DMS 273 (cell line): ENCODE measurements around the gene CDH13.

Experiments
- DNase-seq: peaks from one replicate; lab custom pipeline; 2025; ENCODE audit not compliant: unreplicated experiment; lab: John Stamatoyannopoulos, UW

CDH13 gene

GRCh38 chr16:83389751-83390150 lies 763.0 kb downstream of the CDH13 start:
- no peak for DNase-seq

GRCh38 chr16:83390759-83391158 lies 764.0 kb downstream of the CDH13 start:
- no peak for DNase-seq

- DNase-seq: no peak
These were observed 766.0 kb downstream of the CDH13 start for GRCh38 chr16:83392743-83393142.

- no peak for DNase-seq
These were observed 766.6 kb downstream of the CDH13 start for GRCh38 chr16:83393196-83393981.

GRCh38 chr16:83397601-83398291 lies 771.0 kb downstream of the CDH13 start:
- DNase-seq: no peak

- no peak for DNase-seq
These were observed 773.5 kb downstream of the CDH13 start for GRCh38 chr16:83400234-83400633.

GRCh38 chr16:83402160-83402814 lies 775.5 kb downstream of the CDH13 start:
- no peak for DNase-seq

GRCh38 chr16:83402967-83403366 lies 776.2 kb downstream of the CDH13 start:
- no peak for DNase-seq

- no peak for DNase-seq
These were observed 777.0 kb downstream of the CDH13 start for GRCh38 chr16:83403761-83404160.

- no peak for DNase-seq
These were observed 777.5 kb downstream of the CDH13 start for GRCh38 chr16:83404261-83404660.

- no peak for DNase-seq
These were observed 781.2 kb downstream of the CDH13 start for GRCh38 chr16:83407928-83408327.

GRCh38 chr16:83409347-83409746 lies 782.6 kb downstream of the CDH13 start:
- no peak for DNase-seq

GRCh38 chr16:83418565-83418964 lies 791.8 kb downstream of the CDH13 start:
- DNase-seq: no peak

- peak; percentile 7 for DNase-seq
These were observed 793.5 kb downstream of the CDH13 start for GRCh38 chr16:83420206-83420760.

- no peak for DNase-seq
These were observed 806.4 kb downstream of the CDH13 start for GRCh38 chr16:83433201-83433600.

- DNase-seq: no peak
These were observed 810.3 kb downstream of the CDH13 start for GRCh38 chr16:83437036-83437435.

GRCh38 chr16:83438326-83438725 lies 811.6 kb downstream of the CDH13 start:
- DNase-seq: no peak

- no peak for DNase-seq
These were observed 812.6 kb downstream of the CDH13 start for GRCh38 chr16:83439412-83439811.

GRCh38 chr16:83441517-83441916 lies 814.7 kb downstream of the CDH13 start:
- no peak for DNase-seq

- DNase-seq: no peak
These were observed 817.2 kb downstream of the CDH13 start for GRCh38 chr16:83443972-83444371.

GRCh38 chr16:83447560-83447959 lies 820.8 kb downstream of the CDH13 start:
- DNase-seq: no peak

GRCh38 chr16:83449861-83450260 lies 823.1 kb downstream of the CDH13 start:
- no peak for DNase-seq
